GM11168 (cell line): ENCODE measurements around the gene MRPL10.
"Not testable (repeated sequence)": the region's sequence is repeated elsewhere in the genome, so short reads cannot be mapped to it uniquely, and the experiment has no call there.

ENCODE experiments used
- in situ Hi-C: fragments of 300-500 bp; cut with MboI; formaldehyde crosslinking; loops from one replicate; pipeline ENCODE4 v1.12.0; 2022; ENCODE audit warnings: low sequenced_read_pairs; ENCODE audit not compliant: unreplicated experiment

MRPL10 gene

GRCh38 chr17:47803201-47803600 lies 28.1 kb downstream of the MRPL10 start:
- in situ Hi-C loops = no loop called here

GRCh38 chr17:47802341-47803022 lies 28.9 kb downstream of the MRPL10 start:
- in situ Hi-C loops = no loop called here

GRCh38 chr17:47801906-47802305 lies 29.4 kb downstream of the MRPL10 start:
- in situ Hi-C loops = no loop called here

- in situ Hi-C loops = no loop called here
Measured at GRCh38 chr17:47801176-47801765, 30.1 kb downstream of the MRPL10 start.

- in situ Hi-C loops = no loop called here
Measured at GRCh38 chr17:47800686-47801085, 30.7 kb downstream of the MRPL10 start.

GRCh38 chr17:47797797-47798196 lies 33.5 kb downstream of the MRPL10 start:
- in situ Hi-C loops = no loop called here

GRCh38 chr17:47792979-47793378 lies 38.4 kb downstream of the MRPL10 start:
- in situ Hi-C loops = no loop called here

- in situ Hi-C loops = no loop called here
Measured at GRCh38 chr17:47792457-47792856, 38.9 kb downstream of the MRPL10 start.

GRCh38 chr17:47791025-47791424 lies 40.3 kb downstream of the MRPL10 start:
- in situ Hi-C loops = no loop called here

- in situ Hi-C loops = no loop called here
Measured at GRCh38 chr17:47789611-47790561, 41.5 kb downstream of the MRPL10 start.

- in situ Hi-C loops = no loop called here
Measured at GRCh38 chr17:47785538-47786123, 45.7 kb downstream of the MRPL10 start.

- in situ Hi-C loops = no loop called here
Measured at GRCh38 chr17:47781397-47781796, 49.9 kb downstream of the MRPL10 start.

GRCh38 chr17:47778184-47778635 lies 53.1 kb downstream of the MRPL10 start:
- in situ Hi-C loops = no loop called here

- in situ Hi-C loops = no loop called here
Measured at GRCh38 chr17:47776330-47777197, 54.8 kb downstream of the MRPL10 start.

GRCh38 chr17:47774987-47775580 lies 56.3 kb downstream of the MRPL10 start:
- in situ Hi-C loops = no loop called here

- in situ Hi-C loops = no loop called here
Measured at GRCh38 chr17:47774331-47774730, 57.0 kb downstream of the MRPL10 start.

- in situ Hi-C loops = not testable (repeated sequence)
Measured at GRCh38 chr17:47773649-47774048, 57.7 kb downstream of the MRPL10 start.
